SK-N-MC (cell line): ENCODE data around the gene HRH1.

ENCODE experiments used
- DNase-seq: peaks from one replicate; pipeline ENCODE4 v3.0.0-alpha.2; 2011; ENCODE audit warnings: low read depth, low spot score
- H3K27ac ChIP-seq: fragments of 200-600 bp; sonication (generic); 2 replicates; pipeline ENCODE4 v1.5.1; 2016; ENCODE audit warnings: mixed run types
- H3K36me3 ChIP-seq: fragments of 200-600 bp; sonication (generic); 2 replicates; pipeline ENCODE4 v1.6.1; 2017; ENCODE audit warnings: antibody characterized with exemption, low read length, mixed read lengths; ENCODE audit not compliant: insufficient read depth
- H3K4me3 ChIP-seq: fragments of 200-600 bp; sonication (generic); 2 replicates; pipeline ENCODE4 v1.5.1; 2016
- H3K9ac ChIP-seq: fragments of 200-600 bp; sonication (generic); 2 replicates; pipeline ENCODE4 v1.8.0; 2017; ENCODE audit warnings: mixed run types, mixed read lengths; ENCODE audit not compliant: insufficient read length
- H3K9me3 ChIP-seq: fragments of 200-600 bp; sonication (generic); 2 replicates; pipeline ENCODE4 v1.6.1; 2017; ENCODE audit warnings: low read depth, mild to moderate bottlenecking, antibody characterized with exemption, low read length, moderate library complexity, mixed read lengths
- EZH2 ChIP-seq: fragments of 200-600 bp; sonication (generic); IDR thresholded peaks from one replicate; pipeline ENCODE4 v1.6.1; 2017; ENCODE audit warnings: antibody characterized with exemption
- FOXP2 ChIP-seq: optimal IDR thresholded peaks from 2 replicates; pipeline ENCODE3; 2011; ENCODE audit warnings: mild to moderate bottlenecking, moderate library complexity; ENCODE audit not compliant: insufficient read depth; ENCODE audit errors: extremely low read length, control extremely low read depth
- POLR2AphosphoS5 ChIP-seq: IDR thresholded peaks from 2 replicates; pipeline ENCODE4 v1.6.1; 2012; ENCODE audit warnings: mild to moderate bottlenecking, low read depth, low read length, borderline replicate concordance

The HRH1 gene

DNA sequence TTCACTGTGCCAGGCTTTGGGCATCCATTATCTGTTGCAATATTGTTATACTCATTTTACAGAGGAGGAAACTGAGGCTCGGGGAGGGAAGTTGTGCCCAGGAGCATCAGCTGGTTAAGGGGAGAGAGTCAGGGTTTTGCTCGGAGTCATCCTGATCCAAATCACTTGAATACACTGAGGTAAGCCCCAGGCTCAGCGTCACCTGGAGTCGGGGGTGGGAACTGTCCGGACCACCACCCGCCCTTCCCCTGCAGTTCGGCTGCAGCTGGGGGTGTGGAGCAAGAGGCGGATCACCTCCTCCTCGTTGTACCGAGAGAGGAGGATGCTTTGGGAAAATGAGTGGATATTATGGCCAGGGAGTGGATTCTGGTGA lies 646 bp downstream of the HRH1 start:
- DNase-seq = no peak
- Histone ChIP-seq H3K4me3 (no peak overlapping the region), H3K9me3 (no peaks in the 10 kb centered on the region), H3K36me3 (no peaks in the 10 kb centered on the region), H3K27ac (no peak overlapping the region), H3K9ac (no peak overlapping the region)
- TF ChIP-seq EZH2 = no peak
- TF ChIP-seq POLR2AphosphoS5 = no peak
- TF ChIP-seq FOXP2 = no peak

DNA sequence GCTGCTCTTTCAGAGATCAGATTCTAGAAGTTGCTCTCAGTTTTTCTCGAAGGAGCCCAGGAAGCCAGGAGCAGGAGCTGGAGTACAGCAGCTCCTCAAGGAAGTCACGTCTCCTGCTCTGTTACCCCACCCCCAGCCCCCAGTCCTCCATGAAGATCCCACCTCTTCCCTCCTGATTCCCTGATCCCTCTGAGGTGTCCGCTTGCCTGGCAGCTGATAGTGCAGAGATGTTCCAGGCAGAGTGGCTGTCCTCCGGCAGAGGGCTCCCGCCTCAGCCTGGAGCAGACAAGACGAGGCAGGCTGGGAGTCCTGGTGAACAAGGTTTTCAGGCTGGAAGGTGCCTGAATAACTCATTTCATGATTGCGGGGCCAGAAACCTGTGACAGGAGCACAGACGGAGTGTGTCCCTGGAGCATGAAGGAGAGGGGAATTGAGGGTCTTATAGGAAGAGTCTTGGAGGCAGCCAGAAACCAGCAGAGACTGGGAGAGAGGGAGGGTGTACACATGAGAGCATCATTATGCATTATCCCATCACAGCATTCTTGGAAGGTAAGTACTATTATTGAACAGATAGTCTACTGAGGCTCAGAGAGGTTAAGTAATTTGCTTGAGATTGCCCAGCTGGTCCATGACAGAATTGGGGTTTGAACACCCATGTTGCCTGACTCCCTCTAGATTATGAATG lies 1.2 kb downstream of the HRH1 start:
- TF ChIP-seq POLR2AphosphoS5 (no peak), FOXP2 (no peak), EZH2 (no peak)
- no peak for DNase-seq
- H3K4me3 ChIP-seq = no peak overlapping the region
- no peak overlapping the region for H3K9ac ChIP-seq
- no peaks in the 10 kb centered on the region for H3K9me3 ChIP-seq
- no peak overlapping the region for H3K27ac ChIP-seq
- no peaks in the 10 kb centered on the region for H3K36me3 ChIP-seq

DNA sequence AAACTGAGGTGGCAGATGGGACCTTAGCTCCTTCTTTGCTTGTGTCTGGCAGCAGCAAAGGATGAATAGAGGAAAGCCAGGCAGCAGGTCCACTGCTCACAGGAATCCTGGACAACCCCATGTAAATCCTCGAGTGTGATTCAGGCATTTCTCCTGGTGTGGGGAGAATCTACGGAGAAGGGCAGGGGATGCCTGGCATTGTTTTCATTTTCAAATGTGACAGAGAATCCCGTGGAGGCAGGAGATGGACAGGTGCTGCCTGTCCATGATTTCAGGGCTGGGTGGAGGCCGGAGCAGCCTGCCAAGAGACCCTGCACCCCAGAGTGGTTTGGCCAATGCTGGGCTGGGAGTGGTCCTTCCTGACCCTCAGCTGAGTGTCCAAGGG lies 1.7 kb downstream of the HRH1 start:
- no peak for DNase-seq
- H3K36me3 ChIP-seq = no peaks in the 10 kb centered on the region
- H3K9ac ChIP-seq = no peak overlapping the region
- TF ChIP-seq FOXP2 (no peak), EZH2 (no peak), POLR2AphosphoS5 (no peak)
- H3K27ac ChIP-seq = no peak overlapping the region
- no peaks in the 10 kb centered on the region for H3K9me3 ChIP-seq
- H3K4me3 ChIP-seq = no peak overlapping the region

DNA sequence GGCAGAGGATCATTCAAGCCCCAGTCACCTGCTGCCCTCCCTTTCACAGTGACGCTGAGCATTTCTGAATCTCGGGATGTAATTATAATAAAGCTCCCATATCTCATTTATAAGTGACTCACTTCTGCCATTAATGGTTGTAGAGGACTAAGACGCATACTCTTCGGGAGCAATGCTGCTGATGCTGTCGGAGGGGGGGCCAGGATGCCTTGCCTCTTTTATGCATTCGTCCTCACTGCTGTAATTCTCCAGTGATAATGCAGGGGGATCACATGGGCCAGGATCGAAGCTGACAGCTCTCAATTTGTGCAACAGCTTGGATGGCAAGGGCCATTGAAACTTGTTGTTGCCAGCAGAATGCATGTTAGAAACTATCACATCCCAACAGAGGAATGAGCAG lies 3.1 kb downstream of the HRH1 start:
- Histone ChIP-seq H3K9me3 (no peaks in the 10 kb centered on the region), H3K36me3 (no peaks in the 10 kb centered on the region), H3K9ac (no peak overlapping the region), H3K4me3 (no peak overlapping the region), H3K27ac (no peak overlapping the region)
- TF ChIP-seq FOXP2 (no peak), POLR2AphosphoS5 (no peak), EZH2 (no peak)
- DNase-seq = no peak

DNA sequence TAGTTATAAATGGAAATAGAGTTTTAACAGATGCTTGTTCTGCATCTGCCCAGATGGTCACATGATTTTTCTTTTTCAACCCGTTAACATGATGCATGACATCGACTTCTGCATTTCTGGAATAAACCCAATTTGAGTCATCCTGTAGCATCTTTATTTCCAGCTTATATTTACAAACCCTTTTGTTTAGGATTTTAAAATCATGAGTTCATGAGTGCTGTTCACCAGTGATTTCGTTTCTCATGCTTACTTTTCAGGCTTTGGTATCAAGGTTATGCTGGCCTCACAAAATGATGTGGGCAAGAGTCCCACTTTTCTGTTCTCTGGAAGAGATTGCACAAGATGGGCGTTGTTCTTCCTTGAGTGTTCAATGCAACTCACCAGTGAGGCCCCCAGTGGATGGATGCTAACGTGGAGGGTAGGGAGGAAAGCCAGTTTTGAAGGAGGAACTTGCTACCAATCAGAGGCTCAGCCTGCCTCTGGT lies 5.2 kb downstream of the HRH1 start:
- DNase-seq = no peak
- Histone ChIP-seq H3K4me3 (no peak overlapping the region), H3K9me3 (no peaks in the 10 kb centered on the region), H3K27ac (no peak overlapping the region), H3K9ac (no peak overlapping the region), H3K36me3 (no peaks in the 10 kb centered on the region)
- TF ChIP-seq FOXP2 = no peak
- TF ChIP-seq EZH2 = no peak
- TF ChIP-seq POLR2AphosphoS5 = no peak

DNA sequence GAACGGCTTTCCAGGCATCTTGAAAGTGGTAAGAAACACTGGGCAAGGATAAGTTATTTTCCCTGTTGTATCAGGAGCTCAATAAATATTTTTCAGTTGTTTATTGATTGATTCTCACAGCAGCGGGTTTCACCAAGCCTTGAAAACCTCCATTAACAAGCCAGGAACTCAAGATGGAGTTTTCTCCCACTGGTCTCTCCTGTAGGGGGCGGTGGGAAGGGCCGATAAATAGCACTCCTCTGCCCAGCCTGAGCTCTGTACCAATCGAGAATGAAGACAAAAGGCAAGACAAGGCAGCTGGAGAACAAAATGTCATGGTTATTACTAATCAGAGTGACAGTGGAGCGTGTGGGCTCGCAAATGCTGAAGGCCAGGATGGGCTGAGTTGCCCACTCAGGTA lies 7.4 kb downstream of the HRH1 start:
- H3K27ac ChIP-seq = no peak overlapping the region
- H3K9ac ChIP-seq = no peak overlapping the region
- H3K9me3 ChIP-seq = no peaks in the 10 kb centered on the region
- no peak for DNase-seq
- no peaks in the 10 kb centered on the region for H3K36me3 ChIP-seq
- H3K4me3 ChIP-seq = no peak overlapping the region
- no peak for TF ChIP-seq POLR2AphosphoS5
- no peak for TF ChIP-seq FOXP2
- no peak for TF ChIP-seq EZH2

DNA sequence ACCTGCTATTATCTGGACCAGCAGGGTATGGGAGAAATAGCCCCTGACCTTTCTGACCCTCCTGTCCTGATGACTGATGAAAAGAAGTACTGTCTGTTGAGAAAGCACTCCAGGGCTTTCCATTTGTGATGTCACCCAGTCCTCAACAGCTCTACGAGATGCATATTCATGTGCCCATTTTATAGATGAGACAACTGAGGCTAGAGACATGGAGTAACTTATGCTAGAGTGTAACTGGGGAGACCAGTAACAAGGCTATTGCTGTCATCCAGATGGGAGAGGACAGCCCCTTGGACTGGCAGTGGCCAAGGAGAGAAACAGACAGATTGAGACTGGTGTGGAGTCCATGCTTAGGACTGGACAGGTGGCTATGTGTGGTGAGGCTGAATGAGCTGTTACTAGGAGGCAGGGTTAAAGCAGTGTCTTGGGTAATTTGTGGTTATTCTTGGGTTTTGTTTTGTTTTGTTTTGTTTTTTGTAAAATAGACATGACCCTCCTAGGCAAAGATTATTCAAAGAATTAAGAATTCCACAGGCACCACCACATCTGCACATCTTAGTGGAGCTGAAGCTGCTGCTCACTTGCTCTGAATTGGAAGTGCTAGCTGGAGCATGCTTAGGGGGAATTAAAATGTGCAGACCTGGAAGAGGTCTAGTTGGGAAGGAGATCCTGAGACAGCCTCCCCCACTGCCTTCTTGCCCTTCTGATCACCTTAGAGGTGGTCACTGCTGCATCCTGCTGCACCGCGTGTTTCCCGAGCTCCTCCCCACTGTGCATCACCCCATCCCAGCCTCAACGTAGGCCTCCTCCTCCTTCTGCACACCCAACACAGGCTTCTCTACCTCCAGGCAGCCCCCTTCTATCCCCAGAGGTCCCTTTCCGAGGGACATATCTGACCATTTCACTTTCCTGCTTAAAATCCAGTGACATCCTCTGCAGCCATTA lies 8.4 kb downstream of the HRH1 start:
- no peaks in the 10 kb centered on the region for H3K9me3 ChIP-seq
- DNase-seq = no peak
- TF ChIP-seq FOXP2 (no peak), POLR2AphosphoS5 (no peak), EZH2 (no peak)

DNA sequence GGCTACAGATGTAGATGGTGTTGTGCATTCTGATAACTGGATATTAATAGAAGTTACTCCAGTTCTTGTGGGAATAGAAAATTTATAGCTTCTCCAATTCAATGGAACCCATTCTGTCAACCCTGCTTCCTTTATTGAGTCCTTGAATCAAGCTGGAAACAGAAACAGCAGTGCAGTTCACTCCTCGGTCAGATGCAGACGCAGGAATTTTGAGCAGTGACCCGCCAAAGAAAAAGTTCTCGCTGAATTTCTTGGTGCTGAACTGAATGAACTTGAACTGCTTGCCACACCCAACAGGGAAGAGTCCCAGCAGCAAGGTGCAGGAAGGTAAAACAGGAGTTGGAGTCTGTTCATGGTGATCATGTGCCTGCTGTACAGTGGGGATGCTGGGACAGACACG lies 10.3 kb downstream of the HRH1 start:
- Histone ChIP-seq H3K4me3 (no peak overlapping the region), H3K9me3 (no peaks in the 10 kb centered on the region), H3K27ac (no peak overlapping the region), H3K36me3 (no peaks in the 10 kb centered on the region), H3K9ac (no peak overlapping the region)
- TF ChIP-seq EZH2 (no peak), FOXP2 (no peak), POLR2AphosphoS5 (no peak)
- no peak for DNase-seq

More for the DNA sequence above, 8.4 kb downstream of the HRH1 start:
- no peak overlapping the region for H3K4me3 ChIP-seq
- H3K36me3 ChIP-seq = no peaks in the 10 kb centered on the region
- H3K9ac ChIP-seq = no peak overlapping the region
- H3K27ac ChIP-seq = no peak overlapping the region
